Panc1 (cell line): Measurements from ENCODE around the gene IRF3. TPM values are rescaled to one million over a fixed set of nuclear protein-coding genes. Genes with fewer than 3 reads are reported as not detected.

ENCODE experiments used
- ATAC-seq: fragments of 200-7000 bp; cut with Tn5 transposase; 2 replicates; pipeline ENCODE4 v1.9.1; 2020; ENCODE audit warnings: mild to moderate bottlenecking, moderate library complexity
- BruUV-seq: library from RNA; stranded (reverse); fragments of 400-500 nt; replicated peaks from 2 replicates; lab custom pipeline; 2021; lab: Mats Ljungman, UMichigan
- CTCF ChIA-PET: fragments of 300-600 bp; sonication (Branson Sonifier 250); formaldehyde crosslinking; loops from one replicate; lab custom pipeline; 2022; ENCODE audit warnings: antibody characterized with exemption; lab: Charles Lee
- POLR2A ChIA-PET: fragments of 300-600 bp; sonication (Branson Sonifier 250); formaldehyde crosslinking; loops from one replicate; lab custom pipeline; 2022; ENCODE audit warnings: antibody characterized with exemption; lab: Charles Lee
- DNase-seq: peaks from one replicate; pipeline ENCODE4 v3.0.0-alpha.2; 2010; ENCODE audit warnings: low read depth, low spot score
- H3K27ac ChIP-seq: 2 replicates; pipeline ENCODE4 v1.5.1; 2011; ENCODE audit warnings: mild to moderate bottlenecking, low read length, inconsistent platforms
- H3K27me3 ChIP-seq: fragments of 200-500 bp; sonication (Bioruptor generic); 2 replicates; pipeline ENCODE4 v1.6.0; 2014; ENCODE audit warnings: low read length, inconsistent platforms; ENCODE audit not compliant: control insufficient read depth, insufficient read depth
- H3K36me3 ChIP-seq: fragments of 200-500 bp; sonication (Bioruptor generic); 2 replicates; pipeline ENCODE4 v1.5.1; 2014; ENCODE audit warnings: inconsistent platforms, mild to moderate bottlenecking, low read length, moderate library complexity; ENCODE audit not compliant: control insufficient read depth, insufficient read depth
- H3K4me1 ChIP-seq: 2 replicates; pipeline ENCODE4 v1.5.1; 2011; ENCODE audit warnings: inconsistent platforms, mild to moderate bottlenecking, low read length, moderate library complexity; ENCODE audit not compliant: control insufficient read depth, insufficient read depth
- H3K4me3 ChIP-seq, 2 experiments: 2 replicates each; pipeline ENCODE4 v1.5.1; 2011 to 2012; ENCODE audit warnings: low read depth in 2 of 2, low read length in 2 of 2, mild to moderate bottlenecking in 2 of 2, inconsistent platforms in 1 of 2, moderate library complexity in 1 of 2
- H3K9me3 ChIP-seq: fragments of 200-500 bp; sonication (Bioruptor generic); 2 replicates; pipeline ENCODE4 v1.5.1; 2014; ENCODE audit warnings: low read depth, mild to moderate bottlenecking, inconsistent platforms, low read length, moderate library complexity; ENCODE audit not compliant: control insufficient read depth, insufficient read depth
- POLR2AphosphoS5 ChIP-seq: IDR thresholded peaks from 2 replicates; pipeline ENCODE4 v1.6.1; 2012; ENCODE audit warnings: mild to moderate bottlenecking, low read depth, low read length, moderate library complexity
- SIN3A ChIP-seq: IDR thresholded peaks from 2 replicates; pipeline ENCODE4 v1.6.1; 2012; ENCODE audit warnings: low read depth, mild to moderate bottlenecking, low read length, moderate library complexity, borderline replicate concordance; ENCODE audit not compliant: insufficient read depth
- TCF7L2 ChIP-seq: IDR thresholded peaks from 2 replicates; pipeline ENCODE4 v1.6.1; 2011; ENCODE audit warnings: mild to moderate bottlenecking, low read depth, low read length, inconsistent platforms
- in situ Hi-C: cut with HindIII; loops from 2 replicates; pipeline ENCODE4 v1.10.0; 2016; ENCODE audit warnings: low sequenced_read_pairs, low pct_unique_long_range_greater_than_20kb
- intact Hi-C: fragments of 100-400 bp; cut with micrococcal nuclease; formaldehyde crosslinking; loops from one replicate; pipeline ENCODE4 v1.10.0; 2022; ENCODE audit not compliant: unreplicated experiment
- total RNA-seq: library from RNA; stranded (reverse); gene quantifications from one replicate; pipeline ENCODE4 v1.2.1, GENCODE V29; 2021; ENCODE audit not compliant: unreplicated experiment
- TF ChIP-seq, protein P1 (sequence below), 2 experiments: IDR thresholded peaks; 2 replicates each; pipeline ENCODE4 v1.6.1; 2011 to 2012; ENCODE audit warnings: low read depth in 2 of 2, control low read depth in 1 of 2, low read length in 1 of 2, mild to moderate bottlenecking in 1 of 2, moderate library complexity in 1 of 2; ENCODE audit not compliant: insufficient read depth in 1 of 2
- TF ChIP-seq, protein P2 (sequence below): fragments of 450-650 bp; IDR thresholded peaks from 2 replicates; pipeline ENCODE4 v1.5.1; 2017; ENCODE audit warnings: mild to moderate bottlenecking

Gene IRF3
- total RNA-seq, 1 experiment from 2014 or later, result 109 TPM

GRCh38 chr19:49651029-49651819 lies 14.4 kb downstream of the IRF3 start:
- no peaks in the 10 kb centered on the region for H3K27me3 ChIP-seq
- TF ChIP-seq POLR2AphosphoS5 (no peak), SIN3A (no peak), TCF7L2 (no peak)
- TF ChIP-seq, protein P1, sequence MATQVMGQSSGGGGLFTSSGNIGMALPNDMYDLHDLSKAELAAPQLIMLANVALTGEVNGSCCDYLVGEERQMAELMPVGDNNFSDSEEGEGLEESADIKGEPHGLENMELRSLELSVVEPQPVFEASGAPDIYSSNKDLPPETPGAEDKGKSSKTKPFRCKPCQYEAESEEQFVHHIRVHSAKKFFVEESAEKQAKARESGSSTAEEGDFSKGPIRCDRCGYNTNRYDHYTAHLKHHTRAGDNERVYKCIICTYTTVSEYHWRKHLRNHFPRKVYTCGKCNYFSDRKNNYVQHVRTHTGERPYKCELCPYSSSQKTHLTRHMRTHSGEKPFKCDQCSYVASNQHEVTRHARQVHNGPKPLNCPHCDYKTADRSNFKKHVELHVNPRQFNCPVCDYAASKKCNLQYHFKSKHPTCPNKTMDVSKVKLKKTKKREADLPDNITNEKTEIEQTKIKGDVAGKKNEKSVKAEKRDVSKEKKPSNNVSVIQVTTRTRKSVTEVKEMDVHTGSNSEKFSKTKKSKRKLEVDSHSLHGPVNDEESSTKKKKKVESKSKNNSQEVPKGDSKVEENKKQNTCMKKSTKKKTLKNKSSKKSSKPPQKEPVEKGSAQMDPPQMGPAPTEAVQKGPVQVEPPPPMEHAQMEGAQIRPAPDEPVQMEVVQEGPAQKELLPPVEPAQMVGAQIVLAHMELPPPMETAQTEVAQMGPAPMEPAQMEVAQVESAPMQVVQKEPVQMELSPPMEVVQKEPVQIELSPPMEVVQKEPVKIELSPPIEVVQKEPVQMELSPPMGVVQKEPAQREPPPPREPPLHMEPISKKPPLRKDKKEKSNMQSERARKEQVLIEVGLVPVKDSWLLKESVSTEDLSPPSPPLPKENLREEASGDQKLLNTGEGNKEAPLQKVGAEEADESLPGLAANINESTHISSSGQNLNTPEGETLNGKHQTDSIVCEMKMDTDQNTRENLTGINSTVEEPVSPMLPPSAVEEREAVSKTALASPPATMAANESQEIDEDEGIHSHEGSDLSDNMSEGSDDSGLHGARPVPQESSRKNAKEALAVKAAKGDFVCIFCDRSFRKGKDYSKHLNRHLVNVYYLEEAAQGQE (IDR thresholded peaks at IDR 0.05; ENCODE audit: insufficient read depth in 1 of 2, low read depth in 2 of 2, low read length in 1 of 2), result no peak
- TF ChIP-seq, protein P2, sequence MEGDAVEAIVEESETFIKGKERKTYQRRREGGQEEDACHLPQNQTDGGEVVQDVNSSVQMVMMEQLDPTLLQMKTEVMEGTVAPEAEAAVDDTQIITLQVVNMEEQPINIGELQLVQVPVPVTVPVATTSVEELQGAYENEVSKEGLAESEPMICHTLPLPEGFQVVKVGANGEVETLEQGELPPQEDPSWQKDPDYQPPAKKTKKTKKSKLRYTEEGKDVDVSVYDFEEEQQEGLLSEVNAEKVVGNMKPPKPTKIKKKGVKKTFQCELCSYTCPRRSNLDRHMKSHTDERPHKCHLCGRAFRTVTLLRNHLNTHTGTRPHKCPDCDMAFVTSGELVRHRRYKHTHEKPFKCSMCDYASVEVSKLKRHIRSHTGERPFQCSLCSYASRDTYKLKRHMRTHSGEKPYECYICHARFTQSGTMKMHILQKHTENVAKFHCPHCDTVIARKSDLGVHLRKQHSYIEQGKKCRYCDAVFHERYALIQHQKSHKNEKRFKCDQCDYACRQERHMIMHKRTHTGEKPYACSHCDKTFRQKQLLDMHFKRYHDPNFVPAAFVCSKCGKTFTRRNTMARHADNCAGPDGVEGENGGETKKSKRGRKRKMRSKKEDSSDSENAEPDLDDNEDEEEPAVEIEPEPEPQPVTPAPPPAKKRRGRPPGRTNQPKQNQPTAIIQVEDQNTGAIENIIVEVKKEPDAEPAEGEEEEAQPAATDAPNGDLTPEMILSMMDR, result no peak
- no TSS peak for BruUV-seq

GRCh38 chr19:49646586-49646985 lies 19.1 kb downstream of the IRF3 start:
- Histone ChIP-seq H3K9me3 (no peaks in the 10 kb centered on the region), H3K36me3 (peaks cover 4% of the 10 kb centered on the region; the same call in 1 of the 2 replicates), H3K27ac (no peak overlapping the region), H3K4me3 (no peak overlapping the region), H3K4me1 (peaks cover 13% of the 10 kb centered on the region), H3K27me3 (no peaks in the 10 kb centered on the region)
- TF ChIP-seq TCF7L2 (no peak), SIN3A (no peak), POLR2AphosphoS5 (no peak)
- TF ChIP-seq, protein P2, result no peak
- TF ChIP-seq, protein P1 (IDR thresholded peaks at IDR 0.05; ENCODE audit: insufficient read depth in 1 of 2, low read depth in 2 of 2, low read length in 1 of 2), result no peak
- ATAC-seq (no peak), DNase-seq (no peak)
- intact Hi-C loops (no loop called here), in situ Hi-C loops (no loop called here)
- ChIA-PET CTCF (no interaction called here), POLR2A (no interaction called here)
- no TSS peak for BruUV-seq

More at GRCh38 chr19:49651029-49651819, 14.4 kb downstream of the IRF3 start:
- DNase-seq (no peak), ATAC-seq (no peak)
- in situ Hi-C loops, result no loop called here
- Histone ChIP-seq H3K36me3 (no peaks in the 10 kb centered on the region), H3K27ac (no peak overlapping the region), H3K4me3 (no peak overlapping the region), H3K9me3 (no peaks in the 10 kb centered on the region), H3K4me1 (no peaks in the 10 kb centered on the region)
- POLR2A ChIA-PET, result no interaction called here
- intact Hi-C loops, result no loop called here
- CTCF ChIA-PET, result no interaction called here
